ENCODE results near the gene TP53I13.

The TP53I13 gene

DNA sequence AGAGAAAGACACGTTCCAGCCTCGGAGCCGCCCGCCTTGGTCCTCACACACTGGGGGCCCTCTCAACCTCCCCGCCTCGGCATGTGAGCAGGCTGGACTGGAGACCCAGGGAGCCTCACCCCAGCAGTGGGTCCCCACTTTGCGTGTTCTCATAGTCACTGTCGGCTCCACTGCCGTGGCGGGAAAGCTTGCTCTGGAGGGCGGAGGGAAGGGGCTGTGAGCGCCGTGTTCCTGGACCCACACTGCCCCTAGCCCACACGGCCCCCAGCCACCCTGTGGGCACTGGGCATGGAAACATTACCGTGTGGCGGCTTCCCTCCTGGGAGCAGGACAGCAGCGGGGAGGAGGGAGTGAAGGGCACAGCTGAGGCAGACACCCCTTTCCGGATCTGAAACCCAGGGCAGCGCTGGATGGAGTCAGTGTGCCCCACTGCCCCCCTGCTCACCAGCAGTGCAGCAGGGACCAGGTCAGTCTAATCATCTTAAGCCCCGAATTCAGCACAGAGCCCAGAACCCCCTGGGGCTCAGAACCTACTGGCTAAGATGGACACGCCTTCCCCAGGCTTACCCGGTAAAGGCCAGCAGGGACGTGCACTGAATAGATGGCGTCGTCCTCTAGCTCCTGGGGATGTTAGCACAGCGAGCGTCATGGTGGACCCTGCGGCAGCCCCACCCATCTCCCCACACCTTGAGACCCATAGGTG lies 7.2 kb downstream of the TP53I13 start:
- Histone ChIP-seq H3K27ac (no peak overlapping the region), H3K4me3 (no peak overlapping the region), H3K9ac (ENCODE audit: insufficient read length) (no peak overlapping the region), H3K36me3 (ENCODE audit: insufficient read depth, low read length) (peaks cover 7% of the 10 kb centered on the region; the same call in 1 of the 2 replicates), H3K9me3 (ENCODE audit: low read depth, low read length) (no peaks in the 10 kb centered on the region)
- DNase-seq (ENCODE audit: low read depth, low spot score): no peak
- TF ChIP-seq POLR2AphosphoS5 (IDR thresholded peaks at IDR 0.05; ENCODE audit: borderline replicate concordance, low read depth, low read length) (no peak), FOXP2 (optimal IDR thresholded peaks at IDR 0.05; ENCODE audit: control extremely low read depth, extremely low read length, insufficient read depth) (no peak), EZH2 (IDR thresholded peaks at IDR 0.05) (no peak)

DNA sequence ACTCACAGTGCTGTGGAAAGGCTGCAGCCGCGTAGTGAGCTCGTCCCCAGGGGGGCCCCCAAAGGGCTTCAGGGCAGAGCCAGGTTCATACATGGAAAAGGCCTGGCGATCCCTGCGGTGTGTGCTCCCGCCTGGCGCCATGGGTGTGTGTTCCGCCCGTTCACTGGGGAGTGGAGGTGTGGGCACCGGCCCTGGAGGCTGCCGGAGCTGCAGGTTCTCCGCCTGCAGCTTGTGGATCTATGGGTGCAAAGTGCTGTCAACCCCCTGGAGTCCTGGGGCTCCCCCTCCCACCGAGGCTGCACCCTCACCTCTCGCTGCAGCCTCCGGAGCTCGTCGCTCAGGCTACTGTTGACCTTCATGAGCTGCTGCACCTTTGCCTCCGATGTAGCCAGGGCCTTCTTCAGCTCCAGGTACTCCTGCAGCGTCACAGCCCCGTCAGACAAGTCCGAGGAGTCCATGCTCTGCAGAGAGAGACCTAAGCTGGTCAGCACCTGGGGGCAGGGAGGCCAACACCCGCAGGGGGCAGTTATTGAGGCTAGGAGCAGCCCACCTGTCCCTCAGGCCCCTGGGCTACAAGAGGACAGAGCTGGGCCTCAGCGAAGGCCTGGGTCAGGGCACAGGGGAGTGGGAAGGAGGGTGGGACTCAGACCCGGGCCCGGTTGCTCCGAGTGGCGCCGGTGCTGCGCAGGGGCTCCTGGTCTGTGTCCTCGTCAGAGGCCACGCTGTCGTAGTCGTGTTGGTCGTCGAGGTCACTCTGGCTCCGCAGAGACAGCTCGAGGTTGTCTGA lies 7.9 kb downstream of the TP53I13 start:
- peaks cover 7% of the 10 kb centered on the region; the same call in 1 of the 2 replicates for H3K36me3 ChIP-seq (ENCODE audit: insufficient read depth, low read length)
- H3K27ac ChIP-seq: no peak overlapping the region

DNA sequence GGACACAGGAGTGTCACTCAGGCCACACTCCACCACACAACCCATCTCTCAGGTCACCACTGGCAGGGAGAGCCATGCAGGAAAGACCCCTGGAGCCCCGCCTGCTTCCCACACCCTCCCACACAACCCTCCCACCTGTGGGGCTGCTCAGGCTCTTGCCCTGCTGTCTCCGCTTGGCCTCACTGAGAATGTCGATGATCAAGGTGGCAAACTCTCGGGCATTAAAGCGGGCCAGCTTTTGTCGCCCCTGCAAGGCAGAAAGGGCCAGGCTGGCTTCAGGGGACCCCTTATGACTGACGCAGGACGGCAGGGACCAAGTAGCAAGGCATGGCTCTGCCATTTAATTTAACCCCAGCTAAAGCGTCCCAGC lies 8.5 kb downstream of the TP53I13 start:
- DNase-seq (ENCODE audit: low read depth, low spot score): no peak
- peaks cover 8% of the 10 kb centered on the region; the same call in 1 of the 2 replicates for H3K36me3 ChIP-seq (ENCODE audit: insufficient read depth, low read length)
- TF ChIP-seq EZH2 (IDR thresholded peaks at IDR 0.05): no peak
- TF ChIP-seq FOXP2 (optimal IDR thresholded peaks at IDR 0.05; ENCODE audit: control extremely low read depth, extremely low read length, insufficient read depth): no peak
- no peak for TF ChIP-seq POLR2AphosphoS5 (IDR thresholded peaks at IDR 0.05; ENCODE audit: borderline replicate concordance, low read depth, low read length)
- H3K9ac ChIP-seq (ENCODE audit: insufficient read length): no peak overlapping the region
- H3K27ac ChIP-seq: no peak overlapping the region
- no peak overlapping the region for H3K4me3 ChIP-seq
- H3K9me3 ChIP-seq (ENCODE audit: low read depth, low read length): no peaks in the 10 kb centered on the region

More for the DNA sequence above, 7.9 kb downstream of the TP53I13 start:
- TF ChIP-seq FOXP2 (optimal IDR thresholded peaks at IDR 0.05; ENCODE audit: control extremely low read depth, extremely low read length, insufficient read depth) (no peak), EZH2 (IDR thresholded peaks at IDR 0.05) (no peak), POLR2AphosphoS5 (IDR thresholded peaks at IDR 0.05; ENCODE audit: borderline replicate concordance, low read depth, low read length) (no peak)
- no peaks in the 10 kb centered on the region for H3K9me3 ChIP-seq (ENCODE audit: low read depth, low read length)
- no peak overlapping the region for H3K4me3 ChIP-seq
- DNase-seq (ENCODE audit: low read depth, low spot score): no peak
- H3K9ac ChIP-seq (ENCODE audit: insufficient read length): no peak overlapping the region

DNA sequence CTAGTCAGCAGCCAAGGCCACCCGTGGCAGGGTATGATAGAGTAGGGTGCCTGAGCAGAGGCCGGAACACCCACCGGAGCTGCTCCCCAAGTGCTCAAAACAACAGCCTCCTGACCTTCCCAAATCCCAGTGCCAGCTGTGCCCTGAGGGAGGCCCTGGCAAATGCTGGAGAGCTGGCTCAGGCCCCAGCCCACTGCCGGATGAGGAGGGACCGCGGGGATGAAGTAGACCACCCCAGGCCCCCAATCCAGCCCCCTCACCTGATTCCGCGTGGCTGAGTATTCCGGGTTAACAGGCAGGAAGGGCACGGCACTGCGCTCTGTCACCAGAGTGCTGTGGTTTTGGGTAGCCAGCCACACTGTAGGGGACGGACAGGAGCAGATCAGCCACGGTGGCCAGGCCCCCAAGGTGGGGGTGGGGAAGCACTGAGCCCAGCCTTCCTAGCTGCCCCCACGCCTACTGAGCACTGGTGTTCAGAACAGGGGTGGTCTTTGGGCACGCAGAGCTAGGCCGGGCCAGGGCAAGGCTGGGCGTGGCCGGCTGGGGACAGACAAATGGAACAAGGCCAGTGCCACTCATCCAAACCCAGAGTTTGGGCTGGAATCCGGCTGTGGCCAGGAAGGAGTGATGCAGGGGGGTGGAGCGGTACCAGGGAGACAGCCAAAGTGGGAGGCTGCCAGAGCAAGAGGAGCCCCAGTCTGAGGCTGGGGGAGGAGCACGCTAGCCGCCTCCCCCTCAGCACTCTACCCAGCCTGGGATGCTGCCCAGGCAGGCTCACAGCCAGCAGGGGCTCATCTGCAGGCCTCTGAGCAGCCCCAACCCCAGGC lies 9.1 kb downstream of the TP53I13 start:
- no peak for DNase-seq (ENCODE audit: low read depth, low spot score)
- TF ChIP-seq EZH2 (IDR thresholded peaks at IDR 0.05): no peak
- TF ChIP-seq POLR2AphosphoS5 (IDR thresholded peaks at IDR 0.05; ENCODE audit: borderline replicate concordance, low read depth, low read length): no peak
- no peak for TF ChIP-seq FOXP2 (optimal IDR thresholded peaks at IDR 0.05; ENCODE audit: control extremely low read depth, extremely low read length, insufficient read depth)
- H3K9me3 ChIP-seq (ENCODE audit: low read depth, low read length): no peaks in the 10 kb centered on the region
- H3K9ac ChIP-seq (ENCODE audit: insufficient read length): no peak overlapping the region
- no peak overlapping the region for H3K27ac ChIP-seq
- no peak overlapping the region for H3K4me3 ChIP-seq
- peaks cover 10% of the 10 kb centered on the region; the same call in 1 of the 2 replicates for H3K36me3 ChIP-seq (ENCODE audit: insufficient read depth, low read length)

DNA sequence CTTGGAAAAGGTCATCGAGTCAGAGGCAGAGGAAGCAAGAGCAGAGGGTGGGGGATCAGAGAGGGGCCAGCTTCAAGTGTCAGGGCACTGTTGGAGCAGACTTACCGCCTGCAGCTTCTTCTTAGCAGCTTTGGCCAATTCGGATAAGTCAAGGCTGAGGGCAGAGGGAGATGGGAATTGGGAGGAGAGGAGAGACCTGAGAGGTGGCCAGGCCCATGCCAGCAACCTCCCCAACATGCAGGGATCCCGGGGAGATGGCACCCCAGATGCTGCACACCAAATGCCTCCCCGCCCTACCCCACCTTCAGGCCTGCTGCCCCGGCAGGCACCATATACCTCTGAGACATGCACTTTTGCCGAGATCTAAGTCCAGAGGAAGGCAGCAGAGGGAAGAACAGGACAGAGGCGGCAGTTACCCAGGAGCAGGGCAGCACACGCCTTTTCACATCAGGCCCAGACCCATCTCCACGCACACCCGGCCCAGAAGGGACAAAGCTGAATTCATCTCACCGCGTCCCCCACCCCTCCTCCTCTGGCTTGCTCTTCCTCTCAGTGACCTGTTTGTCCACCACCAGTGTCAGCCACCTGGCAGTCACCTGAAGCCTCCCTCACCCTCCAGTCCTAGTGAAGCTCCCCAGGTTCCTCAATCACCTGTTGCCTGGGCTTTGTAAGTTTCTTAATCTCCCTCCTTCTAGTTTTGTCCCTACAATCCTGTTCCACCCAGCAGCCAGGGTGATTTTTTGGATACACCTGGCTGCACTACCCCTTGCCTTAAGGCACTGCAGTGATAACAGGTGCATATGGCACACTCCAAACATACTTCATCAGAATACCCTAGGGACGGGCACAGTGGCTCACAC lies 10.4 kb downstream of the TP53I13 start:
- Histone ChIP-seq H3K27ac (no peak overlapping the region), H3K4me3 (no peak overlapping the region), H3K9ac (ENCODE audit: insufficient read length) (no peak overlapping the region), H3K36me3 (ENCODE audit: insufficient read depth, low read length) (peaks cover 10% of the 10 kb centered on the region; the same call in 1 of the 2 replicates), H3K9me3 (ENCODE audit: low read depth, low read length) (no peaks in the 10 kb centered on the region)
- TF ChIP-seq FOXP2 (optimal IDR thresholded peaks at IDR 0.05; ENCODE audit: control extremely low read depth, extremely low read length, insufficient read depth) (no peak), POLR2AphosphoS5 (IDR thresholded peaks at IDR 0.05; ENCODE audit: borderline replicate concordance, low read depth, low read length) (no peak), EZH2 (IDR thresholded peaks at IDR 0.05) (no peak)
- no peak for DNase-seq (ENCODE audit: low read depth, low spot score)

DNA sequence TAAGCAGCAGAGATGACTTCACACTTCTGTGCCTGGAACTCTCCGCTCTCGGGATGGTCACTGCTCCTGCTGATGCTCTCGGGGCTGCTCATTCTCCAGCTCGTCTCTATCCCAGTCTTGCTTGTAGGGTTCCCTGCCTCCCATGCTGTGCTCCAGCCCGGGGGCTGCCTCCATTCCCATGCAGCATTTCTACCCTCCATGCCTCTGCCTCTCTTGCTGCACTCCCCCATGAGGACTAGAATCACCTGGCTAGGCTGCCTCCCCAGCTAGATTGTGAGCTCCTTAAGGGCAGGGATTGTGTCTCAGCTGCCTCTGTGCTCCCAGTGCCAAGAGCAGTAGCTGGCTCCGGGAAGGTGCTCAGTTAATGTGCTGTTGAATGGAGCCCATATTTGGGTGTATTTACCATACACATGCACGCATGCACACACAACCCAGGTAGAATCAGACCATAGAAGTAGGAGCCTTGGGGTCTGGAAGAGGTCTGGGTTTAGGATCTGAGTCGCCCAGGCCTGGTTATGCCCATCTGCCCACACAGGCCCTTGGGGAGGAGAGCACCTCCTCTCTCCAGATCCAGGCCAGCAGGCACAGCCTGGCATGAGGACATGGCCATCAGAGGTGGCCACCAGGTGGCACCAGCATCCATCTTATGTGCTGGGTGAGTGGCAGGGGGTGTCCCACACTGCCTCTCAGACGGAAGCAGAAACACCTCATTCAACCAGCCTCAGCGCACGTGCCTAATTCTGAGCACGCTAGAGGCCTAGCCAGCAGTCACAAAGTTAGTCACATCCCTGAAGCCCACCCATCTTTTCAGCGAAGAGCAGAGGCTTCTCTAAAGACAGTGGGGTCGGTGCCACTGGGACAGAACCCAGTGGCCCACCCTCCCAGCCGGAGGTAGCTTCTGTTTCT lies 11.6 kb downstream of the TP53I13 start:
- TF ChIP-seq EZH2 (IDR thresholded peaks at IDR 0.05) (no peak), FOXP2 (optimal IDR thresholded peaks at IDR 0.05; ENCODE audit: control extremely low read depth, extremely low read length, insufficient read depth) (no peak), POLR2AphosphoS5 (IDR thresholded peaks at IDR 0.05; ENCODE audit: borderline replicate concordance, low read depth, low read length) (no peak)
- Histone ChIP-seq H3K4me3 (no peak overlapping the region), H3K9me3 (ENCODE audit: low read depth, low read length) (no peaks in the 10 kb centered on the region), H3K9ac (ENCODE audit: insufficient read length) (no peak overlapping the region), H3K27ac (no peak overlapping the region), H3K36me3 (ENCODE audit: insufficient read depth, low read length) (peaks cover 10% of the 10 kb centered on the region; the same call in 1 of the 2 replicates)
- no peak for DNase-seq (ENCODE audit: low read depth, low spot score)

All from SK-N-MC (cell line).